ACC112 (cell line): ENCODE measurements around the gene GABBR1.

Experiments
- H2AFZ ChIP-seq: fragments of 200-600 bp; sonication (generic); one replicate; pipeline ENCODE4 v1.6.0; 2017; ENCODE audit warnings: antibody characterized with exemption, low read length; ENCODE audit not compliant: unreplicated experiment
- H3K27ac ChIP-seq: fragments of 200-600 bp; sonication (generic); 2 replicates; pipeline ENCODE4 v1.5.1; 2014; ENCODE audit warnings: low read depth, mild to moderate bottlenecking, antibody characterized with exemption, low read length, moderate library complexity
- H3K27me3 ChIP-seq: fragments of 200-600 bp; sonication (generic); 2 replicates; pipeline ENCODE4 v1.6.1; 2014; ENCODE audit warnings: mild to moderate bottlenecking, antibody characterized with exemption, low read length, moderate library complexity, mixed read lengths; ENCODE audit not compliant: insufficient read depth
- H3K36me3 ChIP-seq: fragments of 200-600 bp; sonication (generic); 2 replicates; pipeline ENCODE4 v1.6.1; 2016; ENCODE audit warnings: mild to moderate bottlenecking, antibody characterized with exemption, low read length, moderate library complexity, mixed read lengths; ENCODE audit not compliant: insufficient read depth
- H3K4me1 ChIP-seq: fragments of 200-600 bp; sonication (generic); one replicate; pipeline ENCODE4 v1.6.1; 2016; ENCODE audit warnings: low read length, mixed read lengths; ENCODE audit not compliant: insufficient read depth, unreplicated experiment, control insufficient read depth
- H3K4me3 ChIP-seq: fragments of 200-600 bp; sonication (generic); 2 replicates; pipeline ENCODE4 v1.5.1; 2014; ENCODE audit warnings: mild to moderate bottlenecking, low read depth, low read length
- H3K79me2 ChIP-seq: fragments of 200-600 bp; sonication (generic); one replicate; pipeline ENCODE4 v1.6.0; 2016; ENCODE audit warnings: low read length; ENCODE audit not compliant: control insufficient read depth, unreplicated experiment, insufficient read depth

GABBR1 gene

DNA sequence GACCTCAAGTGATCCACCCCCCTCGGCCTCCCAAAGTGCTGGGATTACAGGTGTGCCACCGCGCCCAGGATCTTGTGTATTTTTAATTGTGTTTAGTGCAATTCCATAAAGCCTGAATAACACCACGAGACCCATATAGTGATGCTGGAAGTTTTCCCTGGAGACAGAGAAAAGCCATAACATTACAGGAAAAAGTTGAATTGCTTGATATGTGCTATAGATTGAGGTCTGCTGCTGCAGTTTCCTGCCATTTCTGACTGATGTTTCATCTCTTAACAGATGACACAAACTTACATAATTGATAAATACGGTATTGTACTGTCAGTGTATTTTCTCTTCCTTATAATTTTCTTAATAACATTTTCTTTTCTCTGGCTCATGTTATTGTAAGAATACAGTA lies 66.1 kb downstream of the GABBR1 start:
- H3K36me3 ChIP-seq, result no peaks in the 10 kb centered on the region
- H3K79me2 ChIP-seq, result no peaks in the 10 kb centered on the region
- no peak overlapping the region for H3K27ac ChIP-seq
- H2AFZ ChIP-seq, result no peak overlapping the region
- H3K4me3 ChIP-seq, result no peak overlapping the region
- no peaks in the 10 kb centered on the region for H3K4me1 ChIP-seq
- H3K27me3 ChIP-seq, result peaks cover 53% of the 10 kb centered on the region

GRCh38 chr6:29564875-29565274 lies 68.1 kb downstream of the GABBR1 start:
- H2AFZ ChIP-seq, result no peak overlapping the region
- H3K4me1 ChIP-seq, result no peaks in the 10 kb centered on the region
- no peaks in the 10 kb centered on the region for H3K36me3 ChIP-seq
- H3K4me3 ChIP-seq, result no peak overlapping the region
- H3K27ac ChIP-seq, result no peak overlapping the region
- peaks cover 49% of the 10 kb centered on the region for H3K27me3 ChIP-seq
- H3K79me2 ChIP-seq, result no peaks in the 10 kb centered on the region

GRCh38 chr6:29563435-29563965 lies 69.5 kb downstream of the GABBR1 start:
- no peak overlapping the region for H3K27ac ChIP-seq
- H2AFZ ChIP-seq, result no peak overlapping the region
- H3K79me2 ChIP-seq, result no peaks in the 10 kb centered on the region
- H3K36me3 ChIP-seq, result no peaks in the 10 kb centered on the region
- no peaks in the 10 kb centered on the region for H3K4me1 ChIP-seq
- H3K27me3 ChIP-seq, result peaks cover 59% of the 10 kb centered on the region
- no peak overlapping the region for H3K4me3 ChIP-seq

DNA sequence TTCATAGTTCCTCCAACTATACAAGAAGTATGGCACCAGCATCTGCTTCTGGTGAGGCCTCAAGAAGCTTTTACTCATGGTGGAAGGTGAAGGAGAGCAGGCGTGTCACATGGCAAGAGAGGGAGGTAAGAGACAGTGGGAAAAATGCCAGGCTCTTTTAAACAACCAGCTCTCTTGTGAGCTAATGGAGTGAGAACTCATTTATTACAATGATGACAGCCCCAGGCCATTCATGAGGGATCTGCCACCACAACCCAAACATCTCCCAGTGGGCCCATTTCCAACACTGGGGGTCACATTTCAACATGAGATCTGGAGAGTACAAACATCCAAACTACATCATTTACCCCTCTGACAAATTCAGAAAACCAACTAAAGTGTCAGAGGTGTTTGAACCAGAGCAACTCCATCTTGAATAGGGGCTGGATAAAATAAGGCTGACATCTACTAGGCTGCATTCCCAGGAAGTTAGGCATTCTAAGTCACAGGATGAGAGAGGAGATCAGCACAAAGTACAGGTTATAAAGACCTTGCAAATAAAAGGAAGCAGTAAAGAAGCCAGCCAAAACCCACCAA lies 71.3 kb downstream of the GABBR1 start:
- no peak overlapping the region for H3K4me3 ChIP-seq
- H3K4me1 ChIP-seq, result no peaks in the 10 kb centered on the region
- no peak overlapping the region for H3K27ac ChIP-seq
- H3K79me2 ChIP-seq, result no peaks in the 10 kb centered on the region
- H3K27me3 ChIP-seq, result peaks cover 56% of the 10 kb centered on the region
- no peak overlapping the region for H2AFZ ChIP-seq
- H3K36me3 ChIP-seq, result no peaks in the 10 kb centered on the region

- Histone ChIP-seq H3K4me3 (no peak overlapping the region), H3K27ac (no peak overlapping the region), H3K27me3 (peaks cover 57% of the 10 kb centered on the region), H2AFZ (no peak overlapping the region), H3K79me2 (no peaks in the 10 kb centered on the region), H3K4me1 (no peaks in the 10 kb centered on the region), H3K36me3 (no peaks in the 10 kb centered on the region)
Observed at GRCh38 chr6:29561091-29561490, 71.9 kb downstream of the GABBR1 start.

DNA sequence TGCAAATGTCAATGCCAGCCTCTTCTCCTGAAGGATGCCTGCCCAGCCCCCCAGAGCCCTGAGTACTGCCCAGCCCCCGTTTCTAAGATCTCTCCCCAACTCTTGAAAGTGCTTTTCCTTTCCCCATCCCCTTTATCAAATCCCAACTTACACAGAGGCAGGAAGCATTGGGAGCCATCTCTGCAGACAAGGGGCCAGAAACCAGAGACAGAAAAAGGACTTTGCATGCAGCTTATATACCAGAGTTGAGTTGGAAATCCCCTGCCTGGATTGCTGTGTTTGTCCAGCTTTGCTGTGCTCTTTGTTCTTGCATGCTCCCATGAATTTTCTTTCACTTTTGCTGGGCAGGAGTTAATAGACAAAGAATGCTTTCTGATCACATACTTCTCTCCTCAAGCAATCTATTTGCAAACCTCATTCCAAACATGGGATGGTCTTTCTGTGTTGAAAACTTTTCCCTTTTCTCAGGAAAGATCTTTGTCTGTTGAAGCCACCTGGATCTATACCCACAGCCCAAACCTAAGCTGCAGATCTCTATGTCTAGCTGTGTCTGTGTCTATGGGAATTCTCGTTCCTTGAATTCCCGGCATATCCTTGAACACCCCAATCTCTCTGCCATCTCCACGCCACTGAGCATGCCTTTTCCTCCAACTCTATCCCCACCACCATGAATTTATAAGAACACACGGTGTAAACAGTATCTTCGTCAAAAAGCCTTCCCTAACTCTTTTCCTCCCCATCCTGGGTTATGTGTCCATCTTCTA lies 73.3 kb downstream of the GABBR1 start, which contains the start of gene UBD:
UBD (minus strand) TSS at position 209 of the 764 bp plus-strand sequence; CDS start at position 178, 31 bp downstream.
- H3K27me3 ChIP-seq, result peaks cover 59% of the 10 kb centered on the region
- no peak within 1 kb of the TSS for H2AFZ ChIP-seq
- no peaks in the 10 kb centered on the region for H3K36me3 ChIP-seq
- no peaks in the 10 kb centered on the region for H3K79me2 ChIP-seq
- no peak within 1 kb of the TSS for H3K4me3 ChIP-seq
- H3K4me1 ChIP-seq, result no peaks in the 10 kb centered on the region
- no peak within 1 kb of the TSS for H3K27ac ChIP-seq

DNA sequence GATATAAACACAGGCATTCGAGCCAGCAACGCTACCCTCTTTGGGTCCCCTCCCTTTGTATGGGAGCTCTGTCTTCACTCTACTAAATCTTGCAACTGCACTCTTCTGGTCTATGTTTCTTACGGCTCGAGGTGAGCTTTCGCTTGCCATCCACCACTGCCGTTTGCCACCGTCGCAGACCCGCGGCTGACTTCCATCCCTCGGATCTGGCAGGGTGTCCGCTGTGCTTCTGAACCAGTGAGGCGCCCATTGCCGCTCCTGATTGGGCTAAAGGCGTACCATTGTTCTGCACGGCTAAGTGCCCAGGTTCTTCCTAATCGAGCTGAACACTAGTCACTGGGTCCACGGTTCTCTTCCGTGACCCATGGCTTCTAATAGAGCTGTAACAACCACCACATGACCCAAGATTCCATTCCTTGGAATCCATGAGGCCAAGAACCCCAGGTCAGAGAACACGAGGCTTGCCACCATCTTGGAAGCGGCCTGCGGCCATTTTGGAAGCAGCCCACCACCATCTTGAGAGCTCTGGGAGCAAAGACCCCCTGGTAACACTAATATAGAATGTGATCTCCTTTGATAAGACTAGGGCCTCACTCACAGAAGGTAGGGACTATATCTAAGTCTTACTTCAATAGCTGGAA lies 74.4 kb downstream of the GABBR1 start:
- Histone ChIP-seq H3K4me3 (no peak overlapping the region), H3K36me3 (no peaks in the 10 kb centered on the region), H3K79me2 (no peaks in the 10 kb centered on the region), H2AFZ (no peak overlapping the region), H3K4me1 (no peaks in the 10 kb centered on the region), H3K27ac (no peak overlapping the region), H3K27me3 (peaks cover 71% of the 10 kb centered on the region)

GRCh38 chr6:29557320-29557719 lies 75.7 kb downstream of the GABBR1 start:
- Histone ChIP-seq H3K79me2 (no peaks in the 10 kb centered on the region), H3K36me3 (no peaks in the 10 kb centered on the region), H3K4me3 (no peak overlapping the region), H2AFZ (no peak overlapping the region), H3K4me1 (no peaks in the 10 kb centered on the region), H3K27me3 (peaks cover 73% of the 10 kb centered on the region), H3K27ac (no peak overlapping the region)

DNA sequence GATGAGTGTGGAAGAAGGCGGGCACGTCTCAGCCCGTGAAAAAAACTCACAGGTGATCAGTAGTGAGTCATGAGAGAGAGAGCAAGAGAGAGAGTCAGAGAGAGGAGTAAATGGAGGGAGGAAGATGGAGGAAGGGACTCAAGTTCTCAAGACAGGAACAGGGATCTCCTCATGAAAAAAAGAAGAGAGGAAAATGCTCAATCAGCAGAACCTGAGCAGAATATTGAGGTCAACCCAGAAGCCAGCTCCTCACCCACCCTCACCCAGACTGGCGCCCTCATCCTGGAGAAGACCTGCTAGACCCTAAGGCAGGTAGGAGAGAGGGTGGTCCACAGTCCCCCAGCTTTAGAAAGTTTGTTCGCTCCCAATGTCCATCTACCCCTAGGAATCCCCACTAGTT lies 78.2 kb downstream of the GABBR1 start:
- Histone ChIP-seq H3K27ac (no peak overlapping the region), H3K4me1 (no peaks in the 10 kb centered on the region), H3K4me3 (no peak overlapping the region), H2AFZ (no peak overlapping the region), H3K79me2 (no peaks in the 10 kb centered on the region), H3K36me3 (no peaks in the 10 kb centered on the region), H3K27me3 (peaks cover 74% of the 10 kb centered on the region)

DNA sequence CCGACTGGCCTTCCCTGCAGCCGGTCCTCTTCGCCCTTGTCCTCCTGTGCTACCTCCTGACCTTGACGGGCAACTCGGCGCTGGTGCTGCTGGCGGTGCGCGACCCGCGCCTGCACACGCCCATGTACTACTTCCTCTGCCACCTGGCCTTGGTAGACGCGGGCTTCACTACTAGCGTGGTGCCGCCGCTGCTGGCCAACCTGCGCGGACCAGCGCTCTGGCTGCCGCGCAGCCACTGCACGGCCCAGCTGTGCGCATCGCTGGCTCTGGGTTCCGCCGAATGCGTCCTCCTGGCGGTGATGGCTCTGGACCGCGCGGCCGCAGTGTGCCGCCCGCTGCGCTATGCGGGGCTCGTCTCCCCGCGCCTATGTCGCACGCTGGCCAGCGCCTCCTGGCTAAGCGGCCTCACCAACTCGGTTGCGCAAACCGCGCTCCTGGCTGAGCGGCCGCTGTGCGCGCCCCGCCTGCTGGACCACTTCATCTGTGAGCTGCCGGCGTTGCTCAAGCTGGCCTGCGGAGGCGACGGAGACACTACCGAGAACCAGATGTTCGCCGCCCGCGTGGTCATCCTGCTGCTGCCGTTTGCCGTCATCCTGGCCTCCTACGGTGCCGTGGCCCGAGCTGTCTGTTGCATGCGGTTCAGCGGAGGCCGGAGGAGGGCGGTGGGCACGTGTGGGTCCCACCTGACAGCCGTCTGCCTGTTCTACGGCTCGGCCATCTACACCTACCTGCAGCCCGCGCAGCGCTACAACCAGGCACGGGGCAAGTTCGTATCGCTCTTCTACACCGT lies 79.5 kb downstream of the GABBR1 start:
- Histone ChIP-seq H3K79me2 (no peaks in the 10 kb centered on the region), H3K4me3 (no peak overlapping the region), H3K4me1 (no peaks in the 10 kb centered on the region), H3K27me3 (peaks cover 69% of the 10 kb centered on the region), H3K36me3 (no peaks in the 10 kb centered on the region), H3K27ac (no peak overlapping the region), H2AFZ (no peak overlapping the region)
